Esophagus muscularis mucosa (tissue), 3 donors: ENCODE results near the gene FAM3C.

Source experiments
- POLR2A ChIP-seq: fragments of 450-650 bp; IDR thresholded peaks from one replicate; pipeline ENCODE4 v1.6.1; 2017; ENCODE audit warnings: antibody characterized with exemption, moderate library complexity, mild to moderate bottlenecking, low read depth
- POLR2AphosphoS5 ChIP-seq, 2 donors: sonication (generic); formaldehyde crosslinking; IDR thresholded peaks; one replicate each; pipeline ENCODE4 v1.6.1; 2017; ENCODE audit warnings: antibody characterized with exemption in 2 of 2
- TF ChIP-seq, protein P1 (sequence below), 3 experiments: fragments of 200-600 bp in 2 of 3; fragments of 450-650 bp in 1 of 3; sonication (generic) in 2 of 3; IDR thresholded peaks; one replicate each; pipeline ENCODE4 v1.5.1; 2017 to 2019; ENCODE audit warnings: antibody characterized with exemption in 3 of 3, mild to moderate bottlenecking in 2 of 3, moderate library complexity in 1 of 3

DNA sequence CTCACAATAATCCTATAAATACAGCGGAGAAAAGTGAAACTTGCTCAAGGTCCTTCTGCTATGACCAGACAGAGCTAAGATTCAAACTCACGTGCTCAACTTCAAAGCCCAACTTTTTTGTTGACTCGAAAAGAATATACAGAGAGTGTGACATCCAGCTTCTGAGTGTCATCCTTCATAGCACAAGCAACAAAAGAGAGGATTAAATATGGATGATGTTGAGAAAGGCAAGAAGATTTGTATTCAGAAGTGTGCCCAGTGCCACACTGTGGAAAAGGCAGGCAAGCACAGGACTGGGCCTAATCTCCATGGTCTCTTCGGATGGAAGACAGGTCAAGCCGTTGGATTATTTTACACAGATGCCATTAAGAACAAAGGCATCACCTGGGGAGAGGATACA lies 2.1 kb upstream of the FAM3C start:
- TF ChIP-seq, protein P1, sequence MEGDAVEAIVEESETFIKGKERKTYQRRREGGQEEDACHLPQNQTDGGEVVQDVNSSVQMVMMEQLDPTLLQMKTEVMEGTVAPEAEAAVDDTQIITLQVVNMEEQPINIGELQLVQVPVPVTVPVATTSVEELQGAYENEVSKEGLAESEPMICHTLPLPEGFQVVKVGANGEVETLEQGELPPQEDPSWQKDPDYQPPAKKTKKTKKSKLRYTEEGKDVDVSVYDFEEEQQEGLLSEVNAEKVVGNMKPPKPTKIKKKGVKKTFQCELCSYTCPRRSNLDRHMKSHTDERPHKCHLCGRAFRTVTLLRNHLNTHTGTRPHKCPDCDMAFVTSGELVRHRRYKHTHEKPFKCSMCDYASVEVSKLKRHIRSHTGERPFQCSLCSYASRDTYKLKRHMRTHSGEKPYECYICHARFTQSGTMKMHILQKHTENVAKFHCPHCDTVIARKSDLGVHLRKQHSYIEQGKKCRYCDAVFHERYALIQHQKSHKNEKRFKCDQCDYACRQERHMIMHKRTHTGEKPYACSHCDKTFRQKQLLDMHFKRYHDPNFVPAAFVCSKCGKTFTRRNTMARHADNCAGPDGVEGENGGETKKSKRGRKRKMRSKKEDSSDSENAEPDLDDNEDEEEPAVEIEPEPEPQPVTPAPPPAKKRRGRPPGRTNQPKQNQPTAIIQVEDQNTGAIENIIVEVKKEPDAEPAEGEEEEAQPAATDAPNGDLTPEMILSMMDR (IDR thresholded peaks at IDR 0.05) = no peak
- no peak for TF ChIP-seq POLR2A
- TF ChIP-seq POLR2AphosphoS5 (IDR thresholded peaks at IDR 0.05) = no peak
